Posterior cingulate gyrus (tissue), 11 donors: ENCODE data around the gene PRDM16.

ENCODE experiments used
- DNase-seq, 10 donors: peaks; one replicate each; pipeline versions ENCODE4 v3.0.0 to v3.0.0-alpha.2; 2020 to 2021; ENCODE audit warnings: mixed read lengths in 3 of 10
- intact Hi-C: fragments of 100-400 bp; cut with DNase I; formaldehyde crosslinking; loops from one replicate; pipeline ENCODE4 v1.15.1; 2023

The PRDM16 gene

GRCh38 chr1:3065797-3066196 lies 3.2 kb upstream of the PRDM16 start:
- peak in 3 of 10 donors; percentile 4 to 70 (median 34) for DNase-seq
- intact Hi-C loops: no loop called here

DNA sequence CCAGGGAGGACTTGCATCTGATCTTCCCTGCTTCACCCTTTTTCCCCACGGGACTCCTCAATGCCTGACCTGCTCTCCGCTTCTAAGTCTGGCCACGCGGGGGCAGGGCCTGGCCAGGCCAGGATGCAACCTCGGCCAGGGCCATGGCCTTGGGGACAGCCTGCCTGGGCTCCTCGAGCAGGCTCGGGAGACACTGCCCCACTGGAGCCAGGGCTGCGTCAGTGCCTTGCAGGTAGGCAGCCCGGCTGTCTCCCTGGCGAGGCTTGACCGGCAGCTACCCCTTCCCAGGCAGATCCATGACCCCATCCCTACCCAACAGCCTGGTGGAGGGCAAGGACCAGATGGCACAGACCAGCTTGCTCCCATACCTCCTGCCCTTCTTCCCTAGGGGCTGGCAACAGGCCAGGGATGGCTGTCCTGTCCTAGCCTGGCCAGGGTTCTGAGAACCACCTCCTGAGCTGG lies 2.7 kb upstream of the PRDM16 start:
- intact Hi-C loops: no loop called here
- DNase-seq: peak in 6 of 10 donors; percentile 30 to 83 (median 50)

GRCh38 chr1:3066826-3067225 lies 2.2 kb upstream of the PRDM16 start:
- intact Hi-C loops: no loop called here
- DNase-seq: peak in 6 of 10 donors; percentile 6 to 83 (median 38)

DNA sequence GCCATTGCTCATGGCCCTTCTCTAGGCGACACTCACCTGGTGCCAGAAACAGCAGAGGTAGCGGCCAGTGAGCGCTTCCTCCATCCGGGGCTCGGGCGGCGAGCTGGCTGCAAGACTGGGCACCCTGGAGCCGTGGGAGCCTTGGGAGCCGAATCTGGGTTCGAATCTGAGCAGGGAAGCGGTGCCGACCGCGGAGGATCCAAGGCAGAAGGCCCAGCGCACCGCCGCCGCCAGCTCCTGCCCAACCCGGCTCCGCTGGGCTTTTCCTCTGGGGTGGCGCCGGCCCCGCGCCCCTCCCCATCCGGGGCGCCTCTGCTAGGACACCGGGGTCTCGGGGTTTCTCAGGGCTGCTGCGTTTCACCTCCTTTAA lies 1.7 kb upstream of the PRDM16 start:
- DNase-seq: peak in 6 of 10 donors; percentile 6 to 79 (median 32)
- intact Hi-C loops: no loop called here

DNA sequence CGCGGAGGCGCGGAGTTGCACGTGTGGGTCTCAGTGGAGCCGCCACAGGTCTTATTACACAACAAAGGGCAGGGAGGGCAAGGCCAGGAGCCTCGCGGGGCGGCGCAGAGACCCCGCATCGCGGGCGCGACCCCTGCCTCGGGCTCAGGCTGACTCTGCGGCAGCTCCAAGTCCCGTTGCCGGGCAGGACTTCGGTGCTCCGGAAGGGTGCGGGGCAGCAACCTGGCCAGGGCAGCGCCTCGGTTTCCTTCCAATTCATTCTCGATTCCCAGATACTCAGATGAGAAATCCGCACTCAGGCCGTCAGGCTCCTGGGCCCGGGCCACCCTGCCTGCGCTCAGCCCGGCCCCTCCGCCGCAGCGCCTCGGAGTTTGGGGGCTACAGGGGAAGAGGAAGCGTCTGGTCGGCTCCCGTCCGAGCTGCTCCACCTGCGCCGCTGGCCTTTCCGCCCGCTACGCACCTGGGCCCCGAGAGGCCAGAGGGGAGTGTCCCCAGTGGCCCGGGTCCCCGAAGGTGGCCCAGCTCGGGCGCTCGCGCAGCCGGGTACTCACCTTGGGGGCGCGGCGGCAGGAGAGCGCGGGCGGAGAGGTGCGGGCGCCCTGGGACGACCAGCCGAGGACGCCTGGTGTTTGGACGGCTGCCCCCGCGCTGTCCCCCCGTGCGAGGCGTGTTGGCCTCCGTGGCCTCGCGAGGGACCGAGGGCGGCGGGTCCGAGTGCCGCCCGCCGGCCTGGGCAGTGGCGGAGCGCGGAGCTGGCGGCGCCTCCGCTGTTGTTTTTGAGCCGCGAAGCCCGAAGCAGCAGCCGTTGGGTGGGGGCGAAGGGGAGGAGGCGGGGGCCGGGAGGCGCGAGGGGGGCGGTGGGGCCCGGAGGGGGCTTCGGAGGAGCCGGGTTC lies 1.1 kb upstream of the PRDM16 start:
- intact Hi-C loops: loop anchor here (2.0 kb wide), 1 partner anchor 217 kb away; no protein-coding TSS in a partner anchor
- peak in 5 of 10 donors; percentile 4 to 75 (median 48) for DNase-seq

DNA sequence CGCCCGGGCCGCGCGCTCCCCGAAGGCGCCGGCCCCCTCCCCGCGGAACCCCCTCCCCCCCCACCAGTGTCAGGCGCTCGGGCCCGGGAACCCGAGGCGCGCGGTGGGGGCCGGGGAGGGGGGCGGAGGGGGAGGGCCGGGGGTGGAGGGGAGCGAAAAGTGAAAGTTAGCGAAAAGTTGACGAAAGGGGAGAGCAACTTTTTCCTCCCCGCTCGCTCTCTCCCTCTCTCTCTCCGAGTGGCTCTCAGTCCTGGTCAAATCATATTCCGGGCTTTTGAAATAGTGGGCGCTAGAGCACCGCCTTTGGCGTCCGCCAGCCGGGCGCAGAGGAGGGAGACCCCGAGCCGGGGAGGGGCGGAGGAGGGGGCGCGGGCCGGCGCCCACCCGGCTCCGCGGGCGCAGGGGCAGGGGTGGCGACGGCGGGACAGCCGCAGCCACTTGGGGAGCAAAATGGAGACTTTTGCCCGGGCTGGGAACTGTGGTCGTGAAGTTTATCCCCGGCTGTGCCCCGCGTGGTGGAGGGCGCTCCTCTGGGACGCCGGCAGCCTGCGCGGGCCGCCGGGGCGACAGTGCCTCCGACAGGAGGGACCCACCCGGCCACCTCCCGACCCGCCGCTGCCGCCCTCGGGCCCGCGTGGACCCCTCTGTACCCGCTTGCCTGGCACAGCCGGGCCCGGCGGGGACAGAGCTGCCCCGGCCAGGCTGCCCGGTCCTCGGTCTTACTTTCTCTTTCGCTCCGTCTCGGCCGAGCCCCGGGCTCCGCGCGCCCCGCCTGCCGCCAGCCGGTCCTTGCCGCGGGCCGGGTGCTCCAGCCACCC lies 697 bp downstream of the PRDM16 start:
- DNase-seq: peak in 7 of 10 donors; percentile 22 to 82 (median 41)
- intact Hi-C loops: loop anchor here (2.0 kb wide), 1 partner anchor 215 kb away; no protein-coding TSS in a partner anchor

- DNase-seq: no peak
- intact Hi-C loops: no loop called here
These were observed 1.3 kb downstream of the PRDM16 start for GRCh38 chr1:3070309-3070643.

GRCh38 chr1:3070644-3071564 lies 1.9 kb downstream of the PRDM16 start:
- intact Hi-C loops: no loop called here
- peak in 6 of 10 donors; percentile 5 to 87 (median 46) for DNase-seq

DNA sequence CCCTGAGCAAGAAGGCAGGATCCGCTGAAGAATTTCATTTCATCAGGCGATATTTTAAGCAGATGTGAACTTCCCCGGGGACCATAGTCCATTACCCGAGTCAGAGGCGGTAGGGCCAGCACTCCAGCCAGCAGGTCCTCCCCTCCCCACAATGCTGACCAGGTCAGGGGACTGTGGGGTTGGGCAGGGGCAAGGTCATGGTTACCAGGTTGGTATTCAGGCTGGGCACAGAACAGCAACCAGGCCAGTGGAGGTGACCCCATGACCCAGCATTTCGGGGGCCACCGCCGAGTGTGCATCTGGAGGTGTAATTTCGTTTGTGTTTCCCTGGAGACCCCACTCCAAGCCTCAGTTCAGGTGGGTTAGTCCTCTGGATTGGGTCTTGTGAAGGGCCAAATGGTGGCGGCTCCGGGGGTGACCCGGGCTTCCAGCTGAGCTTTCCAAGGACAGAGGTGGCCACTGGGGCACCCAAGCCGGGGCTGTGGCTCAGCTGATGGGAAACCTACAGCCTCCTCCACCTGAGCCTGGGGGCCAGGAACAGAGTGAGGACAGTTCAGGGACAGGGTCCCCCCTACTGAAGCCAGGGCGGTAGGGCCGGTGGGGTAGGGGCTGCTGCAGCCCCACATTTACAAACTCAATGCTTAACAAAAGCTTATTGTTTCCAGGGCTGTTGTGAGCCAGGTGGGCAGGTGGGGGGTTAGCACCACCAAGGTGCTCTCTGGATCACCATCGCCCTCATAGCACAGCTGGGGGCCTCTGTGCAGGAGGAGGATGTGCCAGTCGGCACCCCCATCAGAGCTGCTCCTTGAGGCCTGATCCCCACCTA lies 2.8 kb downstream of the PRDM16 start:
- intact Hi-C loops: no loop called here
- peak in 6 of 10 donors; percentile 6 to 81 (median 44) for DNase-seq

DNA sequence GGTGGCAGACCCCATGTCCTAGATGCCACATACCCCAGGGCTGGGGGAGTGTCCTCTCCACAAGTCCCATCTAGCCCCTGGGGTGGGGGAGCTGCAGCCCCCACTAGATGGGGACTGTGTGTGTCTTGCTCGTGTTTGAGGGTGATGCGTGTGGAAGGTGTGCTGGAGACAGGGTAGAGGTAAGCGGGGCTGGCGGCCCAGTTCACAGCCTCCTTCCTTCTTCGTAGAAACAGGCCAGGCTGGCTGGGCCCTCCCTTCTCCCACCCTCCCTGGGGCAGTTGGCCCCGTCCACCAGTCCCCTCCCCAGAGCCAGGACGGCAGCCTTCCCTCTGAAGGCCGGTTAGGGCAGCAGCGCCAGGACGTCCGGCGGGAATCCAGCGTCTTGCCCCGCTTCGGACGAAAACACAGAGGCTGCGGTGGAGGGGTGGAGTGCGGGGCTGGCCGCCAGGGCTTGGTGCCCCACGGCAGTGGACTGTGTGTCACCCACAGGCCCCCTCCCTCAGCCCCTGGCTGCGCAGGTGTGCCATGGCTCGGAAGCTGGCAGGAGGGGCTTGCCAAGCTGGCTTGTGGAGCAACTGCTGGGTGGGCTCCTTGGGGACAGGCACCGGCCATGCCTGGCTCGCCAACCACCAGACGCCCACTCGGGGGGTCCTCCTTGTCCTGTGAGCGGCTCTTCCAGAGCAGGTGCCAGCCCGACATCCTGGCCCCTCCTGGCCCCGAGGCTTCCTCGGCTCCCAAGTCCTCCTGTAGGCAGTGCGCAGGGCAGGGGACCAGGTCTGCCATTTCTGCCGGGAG lies 3.6 kb downstream of the PRDM16 start:
- DNase-seq: peak in 4 of 10 donors; percentile 5 to 82 (median 77)
- intact Hi-C loops: no loop called here

DNA sequence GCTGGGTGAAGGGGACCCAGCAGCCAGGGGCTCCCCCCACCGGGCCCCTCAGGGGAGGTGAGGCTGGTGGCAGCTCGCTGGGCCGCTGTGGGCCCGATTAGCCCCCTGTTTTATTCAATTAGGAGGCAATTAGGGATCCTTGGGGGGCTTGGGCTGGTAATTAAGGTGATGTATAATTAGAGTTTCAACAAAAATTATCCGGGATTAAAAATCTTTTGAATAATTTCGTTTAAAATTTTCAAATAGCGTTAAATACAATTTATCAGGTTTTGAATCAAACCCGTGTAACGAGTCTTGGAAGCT lies 4.1 kb downstream of the PRDM16 start:
- intact Hi-C loops: no loop called here
- DNase-seq: peak in 1 of 10 donors; percentile 34

- intact Hi-C loops: no loop called here
- peak in 1 of 10 donors; percentile 28 for DNase-seq
These were observed 4.7 kb downstream of the PRDM16 start for GRCh38 chr1:3073489-3074296.

- intact Hi-C loops: no loop called here
- no peak for DNase-seq
These were observed 5.3 kb downstream of the PRDM16 start for GRCh38 chr1:3074297-3074741.

GRCh38 chr1:3074800-3075199 lies 5.8 kb downstream of the PRDM16 start:
- intact Hi-C loops: no loop called here
- peak in 1 of 10 donors; percentile 26 for DNase-seq

DNA sequence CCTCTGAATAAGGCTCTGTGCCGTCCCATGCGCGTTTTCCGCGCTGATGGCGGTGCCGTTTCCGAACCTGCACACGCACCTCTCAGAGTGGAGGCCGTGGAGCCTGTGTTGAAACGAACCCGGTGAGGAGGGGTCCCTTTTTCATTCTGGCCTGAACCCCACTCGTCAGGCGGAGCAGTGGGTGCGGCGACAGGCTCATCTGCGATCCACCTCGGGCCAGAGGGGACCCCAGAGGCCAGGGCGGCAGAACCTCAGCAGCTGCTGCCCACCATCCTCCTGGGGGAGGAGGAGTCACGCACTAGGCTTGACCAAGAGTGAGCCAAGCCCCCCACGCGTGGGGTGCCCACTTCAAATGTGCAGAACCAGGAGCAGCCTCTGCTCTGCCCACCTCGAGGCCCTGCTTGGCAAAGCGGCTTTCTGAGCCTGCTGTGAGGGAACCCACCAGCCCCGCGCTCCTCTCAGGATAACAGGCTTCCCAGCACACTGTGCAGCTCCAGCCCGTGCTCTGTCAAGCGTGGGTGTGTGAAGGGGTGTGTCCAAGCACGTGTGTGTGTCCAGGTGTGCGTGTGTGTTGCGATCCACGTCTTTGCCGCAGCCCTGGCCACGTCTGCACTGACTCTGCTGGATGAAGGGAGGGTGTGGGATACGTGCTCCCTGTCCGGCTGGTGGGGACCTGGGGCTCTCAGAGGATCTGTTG lies 6.8 kb downstream of the PRDM16 start:
- intact Hi-C loops: no loop called here
- DNase-seq: no peak

DNA sequence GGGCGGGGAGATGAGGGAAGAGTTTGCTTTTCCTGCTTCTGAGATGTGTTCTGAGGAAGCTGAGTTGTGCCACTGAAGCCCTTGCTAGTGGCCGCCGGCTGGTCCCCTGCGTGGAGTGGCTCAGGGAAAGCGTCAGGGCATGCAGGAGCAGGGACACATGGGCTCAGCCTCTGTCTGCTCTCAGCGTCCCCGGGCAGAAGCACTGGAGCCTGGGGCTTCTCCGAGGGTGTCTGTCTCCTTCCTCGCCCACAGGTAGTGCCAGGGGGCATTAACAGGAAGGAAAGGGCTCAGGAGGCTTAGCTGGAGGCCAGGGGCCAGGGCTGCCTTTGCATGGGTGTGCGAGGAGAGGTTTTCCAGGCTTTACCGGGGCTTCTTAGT lies 7.3 kb downstream of the PRDM16 start:
- no peak for DNase-seq
- intact Hi-C loops: no loop called here

DNA sequence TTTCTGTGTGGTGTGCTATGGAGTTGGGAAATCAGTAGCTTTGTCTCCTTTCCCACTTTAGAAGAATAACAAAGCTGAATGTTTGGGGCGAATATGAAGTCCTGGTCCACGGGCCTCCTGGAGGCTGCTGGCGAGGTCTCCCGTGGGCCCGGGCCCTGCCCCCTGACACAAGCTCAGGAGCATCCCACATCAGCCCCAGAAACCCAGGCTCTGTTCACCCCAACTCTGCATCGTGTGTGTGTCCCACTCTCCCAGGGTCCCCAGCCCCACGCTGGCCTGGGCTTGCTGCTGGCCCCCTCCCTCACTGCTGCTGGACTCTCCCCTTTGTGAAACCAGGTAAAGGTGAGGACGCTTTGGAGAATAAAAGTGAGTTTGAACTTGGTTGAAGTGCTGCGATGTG lies 8.1 kb downstream of the PRDM16 start:
- intact Hi-C loops: no loop called here
- no peak for DNase-seq
